PC-3 (cell line): Measurements from ENCODE around the gene MACROD2. TPM values are rescaled to one million over a fixed set of nuclear protein-coding genes. Genes with fewer than 3 reads are reported as not detected.
A peak's percentile ranks its signal among the peaks of the same experiment; 100 is the strongest.

Experiments
- ATAC-seq: fragments of 200-7000 bp; cut with Tn5 transposase; 2 replicates; pipeline ENCODE4 v1.9.1; 2020; ENCODE audit warnings: mild to moderate bottlenecking, moderate library complexity
- BruUV-seq: library from RNA; stranded (reverse); fragments of 400-500 nt; replicated peaks from 2 replicates; lab custom pipeline; 2021; lab: Mats Ljungman, UMichigan
- CTCF ChIA-PET: fragments of 300-600 bp; sonication (Branson Sonifier 250); formaldehyde crosslinking; loops from one replicate; lab custom pipeline; 2022; ENCODE audit warnings: antibody characterized with exemption; lab: Charles Lee
- POLR2A ChIA-PET: fragments of 300-600 bp; sonication (Branson Sonifier 250); formaldehyde crosslinking; loops from one replicate; lab custom pipeline; 2022; ENCODE audit warnings: antibody characterized with exemption; ENCODE audit not compliant: unreplicated experiment; lab: Charles Lee
- DNase-seq: peaks from one replicate; pipeline ENCODE4 v3.0.0-alpha.2; 2015
- H2AFZ ChIP-seq: fragments of 300-600 bp; sonication (generic); 2 replicates; pipeline ENCODE4 v1.6.0; 2016; ENCODE audit warnings: antibody characterized with exemption, low read length
- H3F3A ChIP-seq: fragments of 300-600 bp; sonication (generic); one replicate; pipeline ENCODE4 v1.6.0; 2017; ENCODE audit warnings: antibody characterized with exemption, low read length, control low read depth, mild to moderate bottlenecking; ENCODE audit not compliant: unreplicated experiment
- H3K27ac ChIP-seq: fragments of 300-600 bp; sonication (generic); 2 replicates; pipeline ENCODE4 v1.5.1; 2016; ENCODE audit warnings: mild to moderate bottlenecking, low read length
- H3K27me3 ChIP-seq: fragments of 300-600 bp; sonication (generic); 2 replicates; pipeline ENCODE4 v1.6.1; 2016; ENCODE audit warnings: low read length, mixed read lengths
- H3K36me3 ChIP-seq: fragments of 300-600 bp; sonication (generic); 2 replicates; pipeline ENCODE4 v1.6.1; 2016; ENCODE audit warnings: low read depth, mixed run types, low read length, mixed read lengths
- H3K4me1 ChIP-seq: fragments of 300-600 bp; sonication (generic); 2 replicates; pipeline ENCODE4 v1.5.1; 2016; ENCODE audit warnings: low read length; ENCODE audit not compliant: insufficient read depth
- H3K4me2 ChIP-seq: fragments of 300-600 bp; sonication (generic); 2 replicates; pipeline ENCODE4 v1.6.0; 2016; ENCODE audit warnings: low read length
- H3K4me3 ChIP-seq: fragments of 300-600 bp; sonication (generic); 2 replicates; pipeline ENCODE4 v1.5.1; 2016; ENCODE audit warnings: mild to moderate bottlenecking, low read length, mixed read lengths
- H3K79me2 ChIP-seq: fragments of 300-600 bp; sonication (generic); 2 replicates; pipeline ENCODE4 v1.6.1; 2017; ENCODE audit warnings: low read length, mixed read lengths
- H3K9ac ChIP-seq: fragments of 300-600 bp; sonication (generic); 2 replicates; pipeline ENCODE4 v1.6.0; 2016; ENCODE audit warnings: mild to moderate bottlenecking, low read length
- H3K9me2 ChIP-seq: fragments of 300-600 bp; sonication (generic); replicated peaks from 2 replicates; pipeline ENCODE4 v1.6.1; 2016; ENCODE audit warnings: mixed run types, low read length, mixed read lengths
- H3K9me3 ChIP-seq: fragments of 300-600 bp; sonication (generic); 2 replicates; pipeline ENCODE4 v1.6.1; 2016; ENCODE audit warnings: low read length, mixed read lengths
- H4K20me1 ChIP-seq: fragments of 300-600 bp; sonication (generic); 2 replicates; pipeline ENCODE4 v1.6.1; 2016; ENCODE audit warnings: low read length, mixed read lengths
- CTCF ChIP-seq: fragments of 300-600 bp; sonication (generic); conservative IDR thresholded peaks from 2 replicates; pipeline ENCODE4 v1.5.1; 2017; ENCODE audit warnings: antibody characterized with exemption, low read depth, mild to moderate bottlenecking, low read length
- EZH2 ChIP-seq: fragments of 300-600 bp; sonication (generic); IDR thresholded peaks from one replicate; pipeline ENCODE4 v1.6.1; 2017; ENCODE audit warnings: antibody characterized with exemption, mild to moderate bottlenecking, low read length; ENCODE audit not compliant: unreplicated experiment
- EZH2phosphoT487 ChIP-seq: fragments of 300-600 bp; sonication (generic); IDR thresholded peaks from 2 replicates; pipeline ENCODE4 v1.6.1; 2018; ENCODE audit warnings: mild to moderate bottlenecking, antibody characterized with exemption, low read length, borderline replicate concordance
- intact Hi-C: fragments of 100-400 bp; cut with micrococcal nuclease; formaldehyde crosslinking; loops from 2 replicates; pipeline ENCODE4 v1.9.0; 2023
- total RNA-seq: library from RNA; depleted of rRNA; stranded (reverse); fragments of >200 nt; gene quantifications from 2 replicates; pipeline ENCODE4 v1.2.3, GENCODE V29; 2014

Gene MACROD2
- total RNA-seq, 1 experiment from 2014 or later: 3.1 TPM

GRCh38 chr20:16058268-16058667 lies 2063.0 kb downstream of the MACROD2 start:
- Histone ChIP-seq H3K9ac (no peak overlapping the region), H3K9me3 (no peaks in the 10 kb centered on the region), H3K27me3 (no peaks in the 10 kb centered on the region), H3K9me2 (no peaks in the 10 kb centered on the region), H2AFZ (0 out of 2 replicates have a peak overlapping the region, but pooled peaks have one; percentile 5), H3K4me1 (peaks cover 18% of the 10 kb centered on the region), H3K79me2 (no peaks in the 10 kb centered on the region), H3K27ac (no peak overlapping the region), H3F3A (no peaks in the 10 kb centered on the region), H3K4me3 (no peak overlapping the region), H3K4me2 (no peak overlapping the region), H4K20me1 (no peaks in the 10 kb centered on the region), H3K36me3 (no peaks in the 10 kb centered on the region)
- ChIA-PET POLR2A (no interaction called here), CTCF (no interaction called here)
- no TSS peak for BruUV-seq
- TF ChIP-seq CTCF (no peak), EZH2phosphoT487 (no peak), EZH2 (no peak)
- intact Hi-C loops: no loop called here
- ATAC-seq: no peak
- DNase-seq: no peak

GRCh38 chr20:16059841-16060240 lies 2064.5 kb downstream of the MACROD2 start:
- POLR2A ChIA-PET: no interaction called here
- H4K20me1 ChIP-seq: no peaks in the 10 kb centered on the region
- H3K27me3 ChIP-seq: no peaks in the 10 kb centered on the region
- ATAC-seq (no peak), DNase-seq (peak; percentile 55)
- no peaks in the 10 kb centered on the region for H3K36me3 ChIP-seq
- BruUV-seq: no TSS peak
- H3K4me2 ChIP-seq: no peak overlapping the region
- no peak overlapping the region for H3K27ac ChIP-seq
- no peaks in the 10 kb centered on the region for H3K9me3 ChIP-seq
- intact Hi-C loops: no loop called here
- H3K4me3 ChIP-seq: no peak overlapping the region
- TF ChIP-seq EZH2: no peak
- no peak for TF ChIP-seq CTCF
- TF ChIP-seq EZH2phosphoT487: no peak
- H3K9ac ChIP-seq: no peak overlapping the region
- peaks cover 19% of the 10 kb centered on the region for H3K4me1 ChIP-seq
- CTCF ChIA-PET: no interaction called here
- no peak overlapping the region for H2AFZ ChIP-seq
- H3K9me2 ChIP-seq: no peaks in the 10 kb centered on the region
- H3F3A ChIP-seq: no peaks in the 10 kb centered on the region
- no peaks in the 10 kb centered on the region for H3K79me2 ChIP-seq

GRCh38 chr20:16061351-16061750 lies 2066.0 kb downstream of the MACROD2 start:
- TF ChIP-seq CTCF (no peak), EZH2 (no peak), EZH2phosphoT487 (no peak)
- POLR2A ChIA-PET: interaction anchor here (0.5 kb wide), 1 partner anchor 145 kb away, joined by 4 read pairs; no protein-coding TSS in a partner anchor
- Histone ChIP-seq H3K4me1 (peaks cover 19% of the 10 kb centered on the region), H3K9me2 (no peaks in the 10 kb centered on the region), H3F3A (no peaks in the 10 kb centered on the region), H3K36me3 (no peaks in the 10 kb centered on the region), H3K27me3 (no peaks in the 10 kb centered on the region), H3K27ac (no peak overlapping the region), H3K9ac (no peak overlapping the region), H2AFZ (peak overlapping the region; percentile 37), H3K4me3 (no peak overlapping the region), H4K20me1 (no peaks in the 10 kb centered on the region), H3K4me2 (peak overlapping the region; percentile 42), H3K9me3 (no peaks in the 10 kb centered on the region), H3K79me2 (no peaks in the 10 kb centered on the region)
- ATAC-seq: peak; percentile 66
- CTCF ChIA-PET: no interaction called here
- peak; percentile 75 for DNase-seq
- intact Hi-C loops: no loop called here
- BruUV-seq: no TSS peak
